Panc1 (cell line): ENCODE measurements around the gene CHP1.
"Not testable (repeated sequence)": the region's sequence is repeated elsewhere in the genome, so short reads cannot be mapped to it uniquely, and the experiment has no call there.

ENCODE experiments used
- SIN3A ChIP-seq: IDR thresholded peaks from 2 replicates; pipeline ENCODE4 v1.6.1; 2012; ENCODE audit warnings: low read depth, mild to moderate bottlenecking, low read length, moderate library complexity, borderline replicate concordance; ENCODE audit not compliant: insufficient read depth
- TF ChIP-seq, protein P1 (sequence below): fragments of 450-650 bp; IDR thresholded peaks from 2 replicates; pipeline ENCODE4 v1.5.1; 2017; ENCODE audit warnings: mild to moderate bottlenecking

- not testable (repeated sequence) for TF ChIP-seq SIN3A
- TF ChIP-seq, protein P1, sequence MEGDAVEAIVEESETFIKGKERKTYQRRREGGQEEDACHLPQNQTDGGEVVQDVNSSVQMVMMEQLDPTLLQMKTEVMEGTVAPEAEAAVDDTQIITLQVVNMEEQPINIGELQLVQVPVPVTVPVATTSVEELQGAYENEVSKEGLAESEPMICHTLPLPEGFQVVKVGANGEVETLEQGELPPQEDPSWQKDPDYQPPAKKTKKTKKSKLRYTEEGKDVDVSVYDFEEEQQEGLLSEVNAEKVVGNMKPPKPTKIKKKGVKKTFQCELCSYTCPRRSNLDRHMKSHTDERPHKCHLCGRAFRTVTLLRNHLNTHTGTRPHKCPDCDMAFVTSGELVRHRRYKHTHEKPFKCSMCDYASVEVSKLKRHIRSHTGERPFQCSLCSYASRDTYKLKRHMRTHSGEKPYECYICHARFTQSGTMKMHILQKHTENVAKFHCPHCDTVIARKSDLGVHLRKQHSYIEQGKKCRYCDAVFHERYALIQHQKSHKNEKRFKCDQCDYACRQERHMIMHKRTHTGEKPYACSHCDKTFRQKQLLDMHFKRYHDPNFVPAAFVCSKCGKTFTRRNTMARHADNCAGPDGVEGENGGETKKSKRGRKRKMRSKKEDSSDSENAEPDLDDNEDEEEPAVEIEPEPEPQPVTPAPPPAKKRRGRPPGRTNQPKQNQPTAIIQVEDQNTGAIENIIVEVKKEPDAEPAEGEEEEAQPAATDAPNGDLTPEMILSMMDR, result not testable (repeated sequence)
Measured at GRCh38 chr15:41260924-41261323, 29.9 kb downstream of the CHP1 start.
